Measurements from ENCODE around the gene TMEM17. TPM values are rescaled to one million over a fixed set of nuclear protein-coding genes. Genes with fewer than 3 reads are reported as not detected.

TMEM17 gene
- total and polyA plus RNA-seq, 2 of the 13 experiments (the other 11 are each of a cell fraction or from before 2014, with no cell fraction given) = 0.22 to 0.50 TPM

DNA sequence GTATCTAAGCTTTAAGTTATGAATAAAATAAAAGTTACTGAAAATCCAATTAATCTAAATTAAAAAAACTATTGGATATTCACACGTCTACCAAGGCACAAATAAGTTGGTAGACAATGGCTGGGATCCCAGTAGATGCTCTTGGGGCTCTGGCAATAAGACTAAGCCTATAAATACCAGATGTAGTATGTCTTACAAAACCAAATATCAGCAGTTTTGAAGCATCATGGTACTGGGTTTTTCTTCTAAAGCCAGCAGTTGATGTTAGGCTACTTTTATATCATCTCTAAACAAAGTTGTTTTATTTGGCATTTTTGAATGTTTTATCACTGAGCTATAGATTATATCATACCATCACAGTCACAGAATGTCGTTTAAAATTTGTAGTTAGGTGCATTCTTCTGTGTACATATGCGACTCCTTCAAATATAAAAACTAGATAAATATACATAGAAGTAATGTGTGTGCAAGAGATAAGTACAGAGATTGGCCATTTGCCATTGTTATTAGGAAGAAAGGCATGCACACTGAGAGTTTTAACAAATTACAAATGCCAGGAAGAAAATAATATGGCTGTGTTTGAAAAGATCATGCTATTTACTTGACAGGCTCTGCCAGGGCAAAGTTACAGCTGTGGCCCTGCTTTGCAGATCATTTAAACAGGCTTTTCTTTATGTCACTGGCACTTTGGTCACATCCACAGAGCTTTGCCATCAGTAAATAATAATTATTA lies 21.6 kb upstream of the TMEM17 start (continued):
- no peak; the same call in 1 of the 2 replicates for TF ChIP-seq AHDC1 (CRISPR knock-in tag; IDR thresholded peaks at IDR 0.05; ENCODE audit: borderline replicate concordance)
- TF ChIP-seq NFYC (CRISPR knock-in tag; IDR thresholded peaks at IDR 0.05) = no peak
- TF ChIP-seq HOXA3 (CRISPR knock-in tag; IDR thresholded peaks at IDR 0.05) = peak; percentile 35; the same call in 1 of the 2 replicates
- TF ChIP-seq ZNF678 (CRISPR knock-in tag; IDR thresholded peaks at IDR 0.05) = no peak
- no peak for TF ChIP-seq RXRA (CRISPR knock-in tag; IDR thresholded peaks at IDR 0.05)
- TF ChIP-seq FOXP1 (IDR thresholded peaks at IDR 0.05) = no peak
- peak; percentile 68; the same call in 1 of the 2 replicates for TF ChIP-seq FOXP1 (CRISPR knock-in tag; IDR thresholded peaks at IDR 0.05)
- TF ChIP-seq FLYWCH1 (CRISPR knock-in tag; IDR thresholded peaks at IDR 0.05) = no peak
- no peak for TF ChIP-seq ZNF841 (CRISPR knock-in tag; IDR thresholded peaks at IDR 0.05; ENCODE audit: borderline replicate concordance)
- TF ChIP-seq SIX1 (CRISPR knock-in tag; IDR thresholded peaks at IDR 0.05; ENCODE audit: borderline replicate concordance) = peak; percentile 60; the same call in 1 of the 2 replicates
- TF ChIP-seq TFE3 (CRISPR knock-in tag; IDR thresholded peaks at IDR 0.05) = no peak; the same call in 1 of the 2 replicates
- TF ChIP-seq YY1 (IDR thresholded peaks at IDR 0.05; ENCODE audit: insufficient read depth, insufficient replicate concordance, low read depth, low read length) = peak; percentile 55
- TF ChIP-seq MEF2D (CRISPR knock-in tag; IDR thresholded peaks at IDR 0.05) = no peak
- no peak for TF ChIP-seq KDM5B (CRISPR knock-in tag; IDR thresholded peaks at IDR 0.05; ENCODE audit: borderline replicate concordance)
- no peak for TF ChIP-seq HBP1 (CRISPR knock-in tag; IDR thresholded peaks at IDR 0.05; ENCODE audit: low read depth)
- no peak for TF ChIP-seq LBX2 (CRISPR knock-in tag; IDR thresholded peaks at IDR 0.05; ENCODE audit: borderline replicate concordance)
- no peak for TF ChIP-seq KLF12 (CRISPR knock-in tag; IDR thresholded peaks at IDR 0.05; ENCODE audit: borderline replicate concordance)
- TF ChIP-seq SNAI1 (CRISPR knock-in tag; IDR thresholded peaks at IDR 0.05; ENCODE audit: borderline replicate concordance) = no peak
- no peak for TF ChIP-seq CBX2 (IDR thresholded peaks at IDR 0.05; ENCODE audit: low read depth, low read length)
- TF ChIP-seq CBX2 (CRISPR knock-in tag; IDR thresholded peaks at IDR 0.05; ENCODE audit: low read depth) = no peak
- TF ChIP-seq CEBPB (IDR thresholded peaks at IDR 0.05; ENCODE audit: borderline replicate concordance, low read depth, low read length) = no peak
- no peak for TF ChIP-seq ZNF460 (CRISPR knock-in tag; IDR thresholded peaks at IDR 0.05; ENCODE audit: borderline replicate concordance)
